ENCODE measurements around the gene ABL1. TPM values are rescaled to one million over a fixed set of nuclear protein-coding genes. Genes with fewer than 3 reads are reported as not detected.

ABL1 gene
- total RNA-seq, 2 experiments from 2014 or later: 30.2 to 33.0 TPM

DNA sequence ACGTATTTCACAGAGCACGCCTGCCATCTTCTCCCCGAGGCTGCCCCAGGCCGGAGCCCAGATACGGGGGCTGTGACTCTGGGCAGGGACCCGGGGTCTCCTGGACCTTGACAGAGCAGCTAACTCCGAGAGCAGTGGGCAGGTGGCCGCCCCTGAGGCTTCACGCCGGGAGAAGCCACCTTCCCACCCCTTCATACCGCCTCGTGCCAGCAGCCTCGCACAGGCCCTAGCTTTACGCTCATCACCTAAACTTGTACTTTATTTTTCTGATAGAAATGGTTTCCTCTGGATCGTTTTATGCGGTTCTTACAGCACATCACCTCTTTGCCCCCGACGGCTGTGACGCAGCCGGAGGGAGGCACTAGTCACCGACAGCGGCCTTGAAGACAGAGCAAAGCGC is 51.9 kb downstream of the ABL1 start:
- Mint-ChIP-seq H3K4me1 (ENCODE audit: low read depth) (no peaks in the 10 kb centered on the region), H3K27ac (no peak overlapping the region), H3K27me3 (no peaks in the 10 kb centered on the region), H3K36me3 (ENCODE audit: low read depth) (peaks cover 4% of the 10 kb centered on the region), H3K9me3 (no peaks in the 10 kb centered on the region), H3K4me3 (no peak overlapping the region)
- intact Hi-C loops (cut with micrococcal nuclease): no loop called here
- DNase-seq (no peak), ATAC-seq (no peak)
- TF ChIP-seq CTCF (IDR thresholded peaks at IDR 0.05): no peak
- POLR2A ChIA-PET: no interaction called here
- CTCF ChIA-PET: no interaction called here

- Mint-ChIP-seq H3K27ac (no peak overlapping the region), H3K27me3 (no peaks in the 10 kb centered on the region), H3K4me1 (ENCODE audit: low read depth) (no peaks in the 10 kb centered on the region), H3K4me3 (no peak overlapping the region), H3K9me3 (no peaks in the 10 kb centered on the region), H3K36me3 (ENCODE audit: low read depth) (peaks cover 4% of the 10 kb centered on the region)
- DNase-seq: no peak
- ChIA-PET POLR2A (no interaction called here), CTCF (no interaction called here)
- ATAC-seq: no peak
- no peak for TF ChIP-seq CTCF (IDR thresholded peaks at IDR 0.05)
- intact Hi-C loops (cut with micrococcal nuclease): no loop called here
Observed at GRCh38 chr9:130887494-130888144, 52.6 kb downstream of the ABL1 start.

- H3K27ac Mint-ChIP-seq: no peak overlapping the region
- TF ChIP-seq CTCF (IDR thresholded peaks at IDR 0.05): no peak
- DNase-seq (no peak), ATAC-seq (no peak)
- no peaks in the 10 kb centered on the region for H3K4me1 Mint-ChIP-seq (ENCODE audit: low read depth)
- CTCF ChIA-PET: interaction anchor here (1.0 kb wide), 1 partner anchor 158 kb away, joined by 3 read pairs; no protein-coding TSS in a partner anchor
- H3K9me3 Mint-ChIP-seq: no peaks in the 10 kb centered on the region
- intact Hi-C loops (cut with micrococcal nuclease): no loop called here
- peaks cover 4% of the 10 kb centered on the region for H3K36me3 Mint-ChIP-seq (ENCODE audit: low read depth)
- no peak overlapping the region for H3K4me3 Mint-ChIP-seq
- POLR2A ChIA-PET: no interaction called here
- H3K27me3 Mint-ChIP-seq: no peaks in the 10 kb centered on the region
Observed at GRCh38 chr9:130888146-130888885, 53.3 kb downstream of the ABL1 start.

DNA sequence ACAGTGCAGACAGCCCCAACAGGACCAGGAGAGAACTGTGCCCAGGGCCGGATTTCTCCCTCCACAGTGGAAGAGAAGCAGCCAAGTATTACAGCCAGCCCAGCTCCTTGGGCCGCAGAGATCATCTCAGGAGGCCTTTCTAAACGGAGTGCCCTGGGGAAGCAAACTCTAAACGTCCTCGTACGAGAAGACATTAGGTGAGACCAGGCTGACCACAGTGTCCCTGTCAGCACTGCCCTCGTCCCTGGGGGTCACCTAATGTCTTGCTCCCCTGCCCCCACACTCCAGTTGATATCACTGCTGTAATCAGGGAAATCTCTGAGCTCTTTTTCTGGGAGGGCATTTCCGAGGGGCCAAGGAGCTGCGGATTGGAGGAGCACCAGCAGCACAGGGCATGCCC is 55.1 kb downstream of the ABL1 start:
- no peak overlapping the region for H3K4me3 Mint-ChIP-seq
- TF ChIP-seq CTCF (IDR thresholded peaks at IDR 0.05): no peak
- DNase-seq (no peak), ATAC-seq (no peak)
- intact Hi-C loops (cut with micrococcal nuclease): no loop called here
- ChIA-PET POLR2A (no interaction called here), CTCF (interaction anchor here (1.0 kb wide), 2 partner anchors 10 to 189 kb away, joined by 3 read pairs; no protein-coding TSS in a partner anchor)
- no peaks in the 10 kb centered on the region for H3K27me3 Mint-ChIP-seq
- no peaks in the 10 kb centered on the region for H3K4me1 Mint-ChIP-seq (ENCODE audit: low read depth)
- no peaks in the 10 kb centered on the region for H3K9me3 Mint-ChIP-seq
- peaks cover 1% of the 10 kb centered on the region for H3K36me3 Mint-ChIP-seq (ENCODE audit: low read depth)
- no peak overlapping the region for H3K27ac Mint-ChIP-seq

All from activated CD8-positive, alpha-beta T cell treated with anti-CD3 and anti-CD28 coated beads for 36 hours (primary cell).